EH (cell line): Measurements from ENCODE around the gene PDE4D.

Experiments used
- DNase-seq: peaks from one replicate; pipeline ENCODE4 v3.0.0-alpha.2; 2015; ENCODE audit warnings: low read depth

Gene PDE4D

GRCh38 chr5:58925627-58926540 lies 967.6 kb downstream of the PDE4D start:
- no peak for DNase-seq

GRCh38 chr5:58924306-58924705 lies 969.2 kb downstream of the PDE4D start:
- DNase-seq = no peak

- no peak for DNase-seq
Observed at GRCh38 chr5:58923355-58923754, 970.2 kb downstream of the PDE4D start.

- no peak for DNase-seq
Observed at GRCh38 chr5:58922461-58923171, 970.9 kb downstream of the PDE4D start.

GRCh38 chr5:58921159-58921558 lies 972.4 kb downstream of the PDE4D start:
- peak; percentile 1 for DNase-seq

GRCh38 chr5:58919833-58920232 lies 973.7 kb downstream of the PDE4D start:
- no peak for DNase-seq
